ENCODE data around the gene C17orf67. TPM values are rescaled to one million over a fixed set of nuclear protein-coding genes. Genes with fewer than 3 reads are reported as not detected.
"Not testable (repeated sequence)": the region's sequence is repeated elsewhere in the genome, so short reads cannot be mapped to it uniquely, and the experiment has no call there.

Gene C17orf67
- total and polyA plus RNA-seq, 5 donors, result 0.43 to 1.3 (median 0.95) TPM

DNA sequence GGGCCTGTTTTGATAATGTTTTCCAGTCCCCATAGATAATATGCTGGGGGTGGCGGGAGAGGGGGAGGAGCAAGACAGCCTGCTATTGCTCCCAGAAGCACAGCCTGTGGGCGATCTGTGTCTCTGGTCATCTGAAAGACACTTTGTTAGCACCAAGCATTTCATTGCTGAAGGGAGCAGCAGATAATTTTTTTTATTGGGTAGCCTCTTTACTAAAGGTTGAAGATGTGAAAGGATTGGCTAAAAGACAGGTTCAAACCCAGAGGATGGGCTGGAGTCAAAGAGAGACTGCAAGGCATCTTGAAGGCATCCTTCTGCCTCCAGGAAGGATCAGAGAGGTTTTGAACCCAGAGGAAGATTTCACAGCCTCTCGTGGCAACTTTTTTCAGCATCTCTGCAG is 60.6 kb downstream of the C17orf67 start:
- DNase-seq (no peak), ATAC-seq (no peak)
- Histone ChIP-seq H3K9me3 (ENCODE audit: control insufficient read depth, low read length) (no peaks in the 10 kb centered on the region), H3K4me1 (ENCODE audit: control insufficient read depth, insufficient read depth, low read length) (no peaks in the 10 kb centered on the region), H3K4me3 (ENCODE audit: low read length) (no peak overlapping the region), H3K27ac (ENCODE audit: low read length) (no peak overlapping the region), H3K27me3 (ENCODE audit: control insufficient read depth, insufficient read depth) (no peaks in the 10 kb centered on the region)
- intact Hi-C loops (cut with DNase I), result no loop called here
- WGBS, result 66% methylated on average over 3 of the region's 3 CpGs

DNA sequence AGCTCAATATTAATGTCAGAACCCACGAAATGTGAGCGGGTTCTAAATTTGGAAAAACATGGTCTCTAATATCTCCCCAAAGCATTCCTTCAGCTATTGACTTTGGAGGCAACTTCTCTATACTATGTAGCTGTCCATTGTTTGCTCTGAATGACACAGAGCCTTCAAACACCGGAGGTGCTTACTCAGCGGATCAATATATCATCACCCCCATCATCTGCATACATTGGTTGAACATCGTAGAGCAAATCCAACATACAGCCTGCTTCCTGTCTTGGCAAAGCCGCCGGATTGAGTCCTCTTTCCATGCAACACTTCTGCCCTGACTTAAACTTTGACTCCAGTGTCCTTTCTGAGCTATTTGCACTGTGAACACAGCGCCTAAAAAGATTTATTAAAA is 61.3 kb downstream of the C17orf67 start:
- Histone ChIP-seq H3K27ac (ENCODE audit: low read length) (no peak overlapping the region), H3K27me3 (ENCODE audit: control insufficient read depth, insufficient read depth) (no peaks in the 10 kb centered on the region), H3K4me3 (ENCODE audit: low read length) (no peak overlapping the region), H3K4me1 (ENCODE audit: control insufficient read depth, insufficient read depth, low read length) (no peaks in the 10 kb centered on the region), H3K9me3 (ENCODE audit: control insufficient read depth, low read length) (no peaks in the 10 kb centered on the region)
- DNase-seq (no peak), ATAC-seq (no peak)
- intact Hi-C loops (cut with DNase I), result no loop called here
- 56% methylated on average over 8 of the region's 8 CpGs for WGBS

DNA sequence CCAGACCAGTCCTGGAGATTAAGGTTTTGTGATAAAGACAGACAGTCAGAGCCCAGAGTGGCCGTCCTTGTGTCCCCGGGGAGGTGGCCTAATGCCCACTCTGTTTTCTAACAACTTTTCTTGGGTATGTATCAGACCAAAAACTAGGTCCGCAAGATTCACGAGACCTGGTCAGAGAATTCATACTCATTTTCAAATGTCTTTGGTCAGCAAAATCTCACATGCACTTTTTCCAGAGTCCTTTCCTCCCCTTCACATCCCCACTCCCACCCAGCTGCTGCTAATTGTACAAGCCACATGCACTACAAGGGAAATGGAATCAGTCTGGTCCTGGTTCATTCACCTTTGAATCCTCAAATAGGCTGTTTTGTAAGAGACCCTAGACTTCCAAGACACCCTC is 61.7 kb downstream of the C17orf67 start:
- Histone ChIP-seq H3K4me1 (ENCODE audit: control insufficient read depth, insufficient read depth, low read length) (no peaks in the 10 kb centered on the region), H3K4me3 (ENCODE audit: low read length) (no peak overlapping the region), H3K27me3 (ENCODE audit: control insufficient read depth, insufficient read depth) (no peaks in the 10 kb centered on the region), H3K27ac (ENCODE audit: low read length) (no peak overlapping the region), H3K9me3 (ENCODE audit: control insufficient read depth, low read length) (no peaks in the 10 kb centered on the region)
- 75% methylated on average over 4 of the region's 4 CpGs for WGBS
- intact Hi-C loops (cut with DNase I), result no loop called here
- no peak for ATAC-seq
- no peak for DNase-seq

DNA sequence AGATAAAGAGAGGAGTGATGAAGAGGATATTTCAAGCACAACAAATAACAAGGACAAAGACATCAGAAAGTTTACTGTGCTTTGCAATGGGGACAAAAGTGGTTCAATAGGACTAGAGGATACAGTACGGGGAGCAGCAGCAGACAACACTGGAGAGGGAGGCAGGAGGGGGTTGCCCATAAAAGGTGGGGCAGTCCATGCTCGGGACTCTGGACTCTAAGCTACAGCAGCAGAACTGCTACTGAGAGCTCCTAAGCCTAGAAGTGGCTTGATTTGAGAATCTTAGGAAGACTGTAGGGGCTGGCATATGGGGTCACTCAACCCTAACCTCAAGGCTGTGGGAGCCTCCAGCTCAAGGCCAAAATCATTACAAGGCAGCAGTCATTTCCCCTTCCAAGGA is 62.2 kb downstream of the C17orf67 start:
- no peak for DNase-seq
- Histone ChIP-seq H3K9me3 (ENCODE audit: control insufficient read depth, low read length) (no peaks in the 10 kb centered on the region), H3K4me3 (ENCODE audit: low read length) (no peak overlapping the region), H3K4me1 (ENCODE audit: control insufficient read depth, insufficient read depth, low read length) (no peaks in the 10 kb centered on the region), H3K27ac (ENCODE audit: low read length) (no peak overlapping the region), H3K27me3 (ENCODE audit: control insufficient read depth, insufficient read depth) (no peaks in the 10 kb centered on the region)
- intact Hi-C loops (cut with DNase I), result no loop called here
- no peak for ATAC-seq
- WGBS, result 89% methylated on average over 2 of the region's 2 CpGs

DNA sequence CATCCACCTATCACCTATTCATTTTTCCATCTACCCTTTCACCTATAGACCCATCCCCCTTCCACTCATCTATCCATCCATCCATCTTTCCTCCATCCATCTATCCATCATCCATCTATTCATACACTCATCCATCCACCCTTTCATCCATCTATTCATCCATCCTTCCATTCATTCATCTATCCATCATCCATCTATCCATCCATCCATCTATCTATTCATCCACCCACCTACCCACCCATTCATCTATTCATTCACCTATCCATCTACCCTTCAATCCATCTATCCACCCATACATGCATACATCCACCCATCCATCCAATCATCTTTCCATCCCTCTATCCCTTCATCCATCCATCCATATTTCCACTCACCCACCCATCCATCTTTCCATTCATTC is 63.3 kb downstream of the C17orf67 start:
- H3K27ac ChIP-seq (ENCODE audit: low read length), result no peak overlapping the region
- ATAC-seq (no peak), DNase-seq (no peak)
- no peaks in the 10 kb centered on the region for H3K9me3 ChIP-seq (ENCODE audit: control insufficient read depth, low read length)
- intact Hi-C loops (cut with DNase I), result no loop called here
- no peaks in the 10 kb centered on the region for H3K4me1 ChIP-seq (ENCODE audit: control insufficient read depth, insufficient read depth, low read length)
- no peaks in the 10 kb centered on the region for H3K27me3 ChIP-seq (ENCODE audit: control insufficient read depth, insufficient read depth)
- no peak overlapping the region for H3K4me3 ChIP-seq (ENCODE audit: low read length)

DNA sequence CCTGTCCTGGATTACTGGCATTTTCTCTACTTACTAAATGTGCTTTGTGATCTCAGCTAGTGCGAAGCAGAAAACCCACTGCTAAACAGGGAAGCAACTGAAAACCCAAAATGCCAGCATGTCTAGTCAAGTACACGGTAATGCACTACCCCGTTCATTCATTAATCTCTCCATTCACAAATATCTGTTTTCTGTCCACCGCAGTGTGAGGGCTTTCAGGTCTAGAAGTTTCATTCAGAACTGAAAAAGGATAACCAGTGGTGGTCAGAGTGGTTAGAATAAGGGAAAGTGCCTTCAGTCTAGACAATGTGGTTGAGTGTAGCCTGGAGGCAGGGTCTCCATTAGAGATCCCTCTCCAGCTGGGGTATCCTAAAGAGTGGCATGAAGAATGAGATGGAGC is 68.3 kb downstream of the C17orf67 start:
- DNase-seq (no peak), ATAC-seq (no peak)
- Histone ChIP-seq H3K27ac (ENCODE audit: low read length) (no peak overlapping the region), H3K4me3 (ENCODE audit: low read length) (no peak overlapping the region), H3K9me3 (ENCODE audit: control insufficient read depth, low read length) (no peaks in the 10 kb centered on the region), H3K4me1 (ENCODE audit: control insufficient read depth, insufficient read depth, low read length) (no peaks in the 10 kb centered on the region), H3K27me3 (ENCODE audit: control insufficient read depth, insufficient read depth) (no peaks in the 10 kb centered on the region)
- intact Hi-C loops (cut with DNase I), result no loop called here
- WGBS, result 90% methylated on average over 4 of the region's 4 CpGs

DNA sequence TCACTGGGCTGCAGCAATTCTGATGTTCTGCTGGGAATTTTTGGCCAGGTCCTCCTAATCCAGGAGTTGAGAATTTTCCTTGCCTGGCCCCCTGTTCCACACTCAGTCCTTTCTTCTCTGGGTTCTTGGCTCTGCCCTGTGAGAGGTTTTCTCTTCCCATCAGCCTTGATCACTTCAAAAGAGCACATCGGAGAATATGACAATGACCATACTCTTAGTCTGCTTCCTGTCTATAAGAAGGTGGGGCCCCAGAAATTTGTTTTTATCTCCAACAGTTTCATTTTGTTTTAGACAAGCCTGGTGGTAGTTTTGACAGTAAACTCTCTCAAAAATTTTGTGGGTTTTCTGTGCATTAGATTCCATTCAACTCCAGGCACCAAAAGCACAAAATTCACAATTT is 70.7 kb downstream of the C17orf67 start:
- DNase-seq (no peak), ATAC-seq (no peak)
- intact Hi-C loops (cut with DNase I), result no loop called here
- H3K4me3 ChIP-seq (ENCODE audit: low read length), result no peak overlapping the region
- H3K27me3 ChIP-seq (ENCODE audit: control insufficient read depth, insufficient read depth), result no peaks in the 10 kb centered on the region
- H3K4me1 ChIP-seq (ENCODE audit: control insufficient read depth, insufficient read depth, low read length), result no peaks in the 10 kb centered on the region
- no peaks in the 10 kb centered on the region for H3K9me3 ChIP-seq (ENCODE audit: control insufficient read depth, low read length)
- H3K27ac ChIP-seq (ENCODE audit: low read length), result no peak overlapping the region
- WGBS, result 50% methylated on average over 1 of the region's 1 CpG

DNA sequence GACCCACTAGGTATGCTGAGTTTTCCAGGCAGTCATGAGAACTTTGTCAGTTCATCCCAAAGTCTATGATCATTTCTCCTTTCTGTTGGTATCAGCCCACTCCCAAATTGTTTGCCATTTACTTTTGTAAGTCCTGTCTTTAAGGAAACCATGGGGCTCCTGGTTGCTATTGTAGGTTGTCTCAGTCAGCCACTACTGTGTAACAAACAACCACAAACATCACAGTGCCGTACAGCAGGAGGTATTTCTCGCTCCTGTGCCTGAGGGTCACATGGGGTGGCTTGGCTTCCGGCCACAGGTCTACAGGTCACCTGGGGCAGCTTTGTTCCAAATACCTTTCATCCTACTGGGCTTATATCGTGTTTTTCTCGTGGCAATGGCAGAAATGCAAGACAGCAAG is 71.6 kb downstream of the C17orf67 start:
- 86% methylated on average over 5 of the region's 5 CpGs for WGBS
- intact Hi-C loops (cut with DNase I), result no loop called here

DNA sequence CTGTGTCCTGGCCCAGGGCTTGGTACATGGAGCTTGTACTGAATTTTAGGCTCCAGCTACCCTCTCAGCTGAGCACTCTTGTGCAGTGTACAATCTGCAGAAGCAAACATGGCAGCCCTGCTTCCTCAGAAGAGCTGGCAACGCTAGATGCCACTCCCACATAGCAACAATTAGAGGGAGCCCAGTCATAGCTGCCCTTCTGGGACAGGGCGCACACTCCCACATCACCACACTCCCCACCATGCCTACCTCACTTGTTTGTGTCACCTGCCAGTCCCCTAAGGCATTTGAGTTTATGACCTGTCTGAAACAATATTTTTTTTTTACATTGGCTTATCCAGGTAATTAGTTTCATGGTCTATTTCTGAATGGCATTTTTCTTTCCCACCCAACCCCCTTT is 72.3 kb downstream of the C17orf67 start:
- DNase-seq, result no peak
- intact Hi-C loops (cut with DNase I), result no loop called here
- no peaks in the 10 kb centered on the region for H3K4me1 ChIP-seq (ENCODE audit: control insufficient read depth, insufficient read depth, low read length)
- 85% methylated on average over 2 of the region's 2 CpGs for WGBS
- H3K4me3 ChIP-seq (ENCODE audit: low read length), result no peak overlapping the region
- no peak for ATAC-seq
- no peaks in the 10 kb centered on the region for H3K9me3 ChIP-seq (ENCODE audit: control insufficient read depth, low read length)
- no peak overlapping the region for H3K27ac ChIP-seq (ENCODE audit: low read length)
- H3K27me3 ChIP-seq (ENCODE audit: control insufficient read depth, insufficient read depth), result no peaks in the 10 kb centered on the region

More for the DNA sequence above, 71.6 kb downstream of the C17orf67 start:
- Histone ChIP-seq H3K4me3 (ENCODE audit: low read length) (no peak overlapping the region), H3K4me1 (ENCODE audit: control insufficient read depth, insufficient read depth, low read length) (no peaks in the 10 kb centered on the region), H3K27ac (ENCODE audit: low read length) (no peak overlapping the region), H3K27me3 (ENCODE audit: control insufficient read depth, insufficient read depth) (no peaks in the 10 kb centered on the region), H3K9me3 (ENCODE audit: control insufficient read depth, low read length) (no peaks in the 10 kb centered on the region)
- DNase-seq (no peak), ATAC-seq (no peak)

DNA sequence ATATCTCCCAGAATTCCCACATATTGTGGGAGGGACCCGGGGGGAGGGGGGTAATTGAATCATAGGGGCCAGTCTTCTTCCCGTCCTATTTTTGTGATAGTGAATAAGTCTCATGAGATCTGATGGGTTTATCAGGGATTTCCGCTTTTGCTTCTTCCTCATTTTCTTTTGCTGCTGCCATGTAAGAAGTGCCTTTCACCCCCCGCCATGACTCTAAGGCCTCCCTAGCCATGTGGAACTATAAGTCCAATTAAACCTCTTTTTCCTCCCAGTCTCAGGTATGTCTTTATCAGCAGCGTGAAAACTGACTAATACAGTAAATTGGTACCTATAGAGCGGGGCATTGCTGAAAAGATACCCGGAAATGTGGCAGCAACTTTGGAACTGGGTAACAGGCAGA is 76.1 kb downstream of the C17orf67 start:
- H3K27ac ChIP-seq (ENCODE audit: low read length); ATAC-seq; intact Hi-C loops (cut with DNase I); DNase-seq; H3K9me3 ChIP-seq (ENCODE audit: control insufficient read depth, low read length); H3K4me3 ChIP-seq (ENCODE audit: low read length); H3K4me1 ChIP-seq (ENCODE audit: control insufficient read depth, insufficient read depth, low read length); H3K27me3 ChIP-seq (ENCODE audit: control insufficient read depth, insufficient read depth): not testable (repeated sequence)
- WGBS, result 88% methylated on average over 7 of the region's 7 CpGs

DNA sequence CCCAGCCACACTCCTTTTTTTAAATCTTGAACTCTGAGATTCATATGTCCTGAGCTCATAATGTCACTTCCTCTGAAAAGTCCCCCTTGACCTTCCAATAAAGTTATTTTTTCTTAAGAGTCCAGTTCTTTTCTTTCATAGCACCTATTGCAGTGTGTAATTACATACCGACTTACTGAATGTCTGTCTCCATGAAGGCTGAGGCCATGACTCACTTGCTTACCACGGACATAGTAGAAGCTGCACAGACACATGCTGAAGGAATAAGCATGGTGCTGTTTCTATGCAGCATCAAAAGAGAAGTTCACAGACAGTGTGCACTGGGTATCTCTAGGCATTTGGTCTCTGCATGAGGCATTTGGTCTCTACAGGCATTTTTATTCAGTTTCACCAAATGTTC is 77.2 kb downstream of the C17orf67 start:
- DNase-seq (no peak), ATAC-seq (no peak)
- no peak overlapping the region for H3K4me3 ChIP-seq (ENCODE audit: low read length)
- whole genome bisulfite sequencing, result 66% methylated on average over 2 of the region's 2 CpGs
- H3K27me3 ChIP-seq (ENCODE audit: control insufficient read depth, insufficient read depth), result no peaks in the 10 kb centered on the region
- intact Hi-C loops (cut with DNase I), result no loop called here
- no peak overlapping the region for H3K27ac ChIP-seq (ENCODE audit: low read length)
- peaks cover 11% of the 10 kb centered on the region for H3K4me1 ChIP-seq (ENCODE audit: control insufficient read depth, insufficient read depth, low read length)
- H3K9me3 ChIP-seq (ENCODE audit: control insufficient read depth, low read length), result no peaks in the 10 kb centered on the region

DNA sequence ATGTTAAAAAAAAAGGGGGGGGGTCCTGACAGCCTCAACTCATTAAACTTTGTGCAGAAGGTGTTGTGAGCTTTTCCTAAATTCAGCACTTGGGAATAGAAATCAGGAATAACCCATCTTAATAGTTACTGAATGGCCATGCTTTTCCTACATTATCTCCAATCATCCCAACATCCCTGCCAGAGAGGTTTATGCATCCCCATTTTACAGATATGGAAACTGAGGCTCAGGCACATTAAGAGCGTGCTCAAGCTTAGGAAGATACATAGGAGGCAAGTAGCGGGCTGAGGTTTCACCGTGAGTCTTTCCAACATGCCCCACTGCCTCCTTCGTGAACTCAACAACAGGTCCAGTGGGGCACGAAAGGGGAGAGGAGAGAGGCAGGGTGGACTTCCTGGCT is 78.4 kb downstream of the C17orf67 start:
- WGBS, result 92% methylated on average over 5 of the region's 5 CpGs
- DNase-seq, result no peak
- H3K27ac ChIP-seq (ENCODE audit: low read length), result no peak overlapping the region
- H3K9me3 ChIP-seq (ENCODE audit: control insufficient read depth, low read length), result no peaks in the 10 kb centered on the region
- H3K27me3 ChIP-seq (ENCODE audit: control insufficient read depth, insufficient read depth), result no peaks in the 10 kb centered on the region
- H3K4me1 ChIP-seq (ENCODE audit: control insufficient read depth, insufficient read depth, low read length), result peaks cover 11% of the 10 kb centered on the region
- ATAC-seq, result no peak
- intact Hi-C loops (cut with DNase I), result no loop called here
- H3K4me3 ChIP-seq (ENCODE audit: low read length), result no peak overlapping the region

All from right cardiac atrium (tissue), 5 donors.